IMR-90 (cell line): ENCODE results near the gene THOC6. TPM values are rescaled to one million over a fixed set of nuclear protein-coding genes. Genes with fewer than 3 reads are reported as not detected.

Experiments
- ATAC-seq: fragments of 200-7000 bp; cut with Tn5 transposase; 2 replicates; pipeline ENCODE4 v1.9.1; 2020; ENCODE audit warnings: low read depth, mild to moderate bottlenecking, moderate library complexity
- BruUV-seq: library from RNA; stranded (reverse); fragments of 400-500 nt; replicated peaks from 2 replicates; lab custom pipeline; 2021; lab: Mats Ljungman, UMichigan
- CTCF ChIA-PET: fragments of 300-600 bp; formaldehyde crosslinking; extraction: SDS; loops from one replicate; lab custom pipeline; 2021; ENCODE audit warnings: antibody characterized with exemption; lab: Yijun Ruan, JAX
- POLR2A ChIA-PET: fragments of 300-600 bp; sonication (Branson Sonifier 250); formaldehyde crosslinking; loops from one replicate; lab custom pipeline; 2022; ENCODE audit warnings: antibody characterized with exemption; ENCODE audit not compliant: unreplicated experiment; lab: Charles Lee
- DNase-seq: peaks from one replicate; pipeline ENCODE4 v3.0.0; 2013
- H2AFZ ChIP-seq: replicated peaks from 2 replicates; pipeline ENCODE3; 2013; ENCODE audit warnings: low read length, mild to moderate bottlenecking; ENCODE audit not compliant: poor library complexity
- H2AK5ac ChIP-seq: 2 replicates; pipeline ENCODE4 v1.6.1; 2013; ENCODE audit warnings: low read depth, low read length, inconsistent platforms
- H2AK9ac ChIP-seq: replicated peaks from 2 replicates; pipeline ENCODE3; 2013; ENCODE audit warnings: mild to moderate bottlenecking, low read depth, low read length, moderate library complexity; ENCODE audit not compliant: poor library complexity
- H2BK120ac ChIP-seq: 2 replicates; pipeline ENCODE4 v1.6.1; 2013; ENCODE audit warnings: low read depth, low read length, inconsistent platforms
- H2BK15ac ChIP-seq: 3 replicates; pipeline ENCODE4 v1.6.1; 2013; ENCODE audit warnings: low read depth, low read length, inconsistent platforms
- H2BK20ac ChIP-seq: 2 replicates; pipeline ENCODE4 v1.6.1; 2013; ENCODE audit warnings: low read depth, mild to moderate bottlenecking, inconsistent platforms, low read length, moderate library complexity
- H2BK5ac ChIP-seq: 2 replicates; pipeline ENCODE4 v1.6.1; 2013; ENCODE audit warnings: mild to moderate bottlenecking, low read depth, low read length, inconsistent platforms; ENCODE audit not compliant: poor library complexity, severe bottlenecking
- H3K14ac ChIP-seq: replicated peaks from 2 replicates; pipeline ENCODE4 v1.6.1; 2013; ENCODE audit warnings: low read depth, low read length, inconsistent platforms
- H3K18ac ChIP-seq: 2 replicates; pipeline ENCODE4 v1.6.1; 2013; ENCODE audit warnings: low read depth, low read length, control low read depth
- H3K23ac ChIP-seq: 2 replicates; pipeline ENCODE4 v1.6.1; 2013; ENCODE audit warnings: low read depth, low read length, inconsistent platforms
- H3K27ac ChIP-seq: 2 replicates; pipeline ENCODE4 v1.5.1; 2013; ENCODE audit warnings: mild to moderate bottlenecking, control low read depth, low read length; ENCODE audit not compliant: insufficient read depth
- H3K27me3 ChIP-seq: 2 replicates; pipeline ENCODE4 v1.6.1; 2013; ENCODE audit warnings: low read length; ENCODE audit not compliant: control insufficient read depth, insufficient read depth
- H3K36me3 ChIP-seq: 2 replicates; pipeline ENCODE4 v1.6.1; 2013; ENCODE audit warnings: low read length, mixed read lengths; ENCODE audit not compliant: control insufficient read depth, insufficient read depth
- H3K4ac ChIP-seq: 2 replicates; pipeline ENCODE4 v1.6.1; 2013; ENCODE audit warnings: low read depth, low read length, inconsistent platforms
- H3K4me1 ChIP-seq: 2 replicates; pipeline ENCODE4 v1.6.1; 2013; ENCODE audit warnings: low read length, mixed read lengths; ENCODE audit not compliant: control insufficient read depth, insufficient read depth
- H3K4me2 ChIP-seq: 2 replicates; pipeline ENCODE4 v1.6.1; 2013; ENCODE audit warnings: low read depth, mild to moderate bottlenecking, control low read depth, low read length, moderate library complexity
- H3K4me3 ChIP-seq: 2 replicates; pipeline ENCODE4 v1.5.1; 2013; ENCODE audit warnings: low read depth, mild to moderate bottlenecking, control low read depth, low read length, moderate library complexity; ENCODE audit not compliant: insufficient read depth
- H3K56ac ChIP-seq: 2 replicates; pipeline ENCODE4 v1.6.1; 2013; ENCODE audit warnings: low read length, inconsistent platforms; ENCODE audit not compliant: insufficient read depth; ENCODE audit errors: extremely low read depth
- H3K79me1 ChIP-seq, 2 experiments: 2 replicates each; pipeline ENCODE4 v1.6.1; 2013; ENCODE audit warnings: low read length in 2 of 2, inconsistent platforms in 1 of 2, low read depth in 1 of 2
- H3K9ac ChIP-seq: 2 replicates; pipeline ENCODE4 v1.6.1; 2013; ENCODE audit warnings: low read depth, low read length, control low read depth
- H3K9me1 ChIP-seq: 2 replicates; pipeline ENCODE4 v1.6.1; 2013; ENCODE audit warnings: low read length, inconsistent platforms; ENCODE audit not compliant: insufficient read depth
- H3K9me3 ChIP-seq: 2 replicates; pipeline ENCODE4 v1.6.1; 2013; ENCODE audit warnings: low read length; ENCODE audit not compliant: control insufficient read depth, insufficient read depth
- H4K20me1 ChIP-seq: 2 replicates; pipeline ENCODE4 v1.6.1; 2013; ENCODE audit warnings: low read length, inconsistent platforms; ENCODE audit not compliant: insufficient read depth
- H4K5ac ChIP-seq: 2 replicates; pipeline ENCODE4 v1.6.1; 2013; ENCODE audit warnings: mild to moderate bottlenecking, low read depth, low read length, control low read depth
- H4K8ac ChIP-seq, 2 experiments: 2 replicates each; pipeline ENCODE4 v1.6.1; 2013; ENCODE audit warnings: low read depth in 2 of 2, low read length in 2 of 2, control low read depth in 1 of 2, inconsistent platforms in 1 of 2
- H4K91ac ChIP-seq: 2 replicates; pipeline ENCODE4 v1.6.1; 2013; ENCODE audit warnings: low read depth, low read length, inconsistent platforms; ENCODE audit not compliant: insufficient read depth
- BHLHE40 ChIP-seq: fragments of 150-350 bp; IDR thresholded peaks from 2 replicates; pipeline ENCODE4 v1.6.1; 2016; ENCODE audit warnings: mild to moderate bottlenecking, low read depth, low read length
- CHD1 ChIP-seq: IDR thresholded peaks from 2 replicates; pipeline ENCODE4 v1.6.1; 2012; ENCODE audit warnings: low read depth, low read length, improper control_type of control experiment
- CTCF ChIP-seq: conservative IDR thresholded peaks from 2 replicates; pipeline ENCODE4 v1.5.1; 2012; ENCODE audit warnings: mild to moderate bottlenecking, low read depth, low read length, improper control_type of control experiment
- FOS ChIP-seq: fragments of 150-350 bp; IDR thresholded peaks from 2 replicates; pipeline ENCODE4 v1.6.1; 2016; ENCODE audit warnings: low read depth, low read length
- MAZ ChIP-seq: IDR thresholded peaks from 2 replicates; pipeline ENCODE4 v1.6.1; 2012; ENCODE audit warnings: low read depth, mild to moderate bottlenecking, low read length, improper control_type of control experiment, moderate library complexity, borderline replicate concordance
- MXI1 ChIP-seq: IDR thresholded peaks from 2 replicates; pipeline ENCODE4 v1.6.1; 2012; ENCODE audit warnings: low read depth, mild to moderate bottlenecking, low read length, moderate library complexity, borderline replicate concordance
- POLR2A ChIP-seq: IDR thresholded peaks from 2 replicates; pipeline ENCODE4 v1.6.1; 2012; ENCODE audit warnings: mild to moderate bottlenecking, low read depth, low read length
- RFX5 ChIP-seq: IDR thresholded peaks from 2 replicates; pipeline ENCODE4 v1.8.0; 2012; ENCODE audit warnings: low read depth, mild to moderate bottlenecking, low read length, moderate library complexity
- USF2 ChIP-seq: fragments of 150-350 bp; IDR thresholded peaks from 2 replicates; pipeline ENCODE4 v1.6.1; 2017; ENCODE audit warnings: mild to moderate bottlenecking, antibody characterized with exemption, low read length, low read depth
- WGBS, 2 experiments: methylation state at CpG; one replicate each; pipeline versions ENCODE4 v1.1.5 to v1.1.7; 2013; ENCODE audit warnings: missing lambda C conversion rate in 2 of 2; ENCODE audit not compliant: insufficient read length in 1 of 2; ENCODE audit errors: extremely low coverage in 2 of 2; 5-methylcytosine and 5-hydroxymethylcytosine counted together
- dilution Hi-C: fragments of 300-500 bp; cut with HindIII; formaldehyde crosslinking; loops from one replicate; pipeline ENCODE4 v1.14.3; 2018; ENCODE audit warnings: low sequenced_read_pairs; ENCODE audit not compliant: unreplicated experiment
- in situ Hi-C: fragments of 300-500 bp; cut with MboI; formaldehyde crosslinking; loops from 3 replicates; pipeline ENCODE4 v1.14.3; 2019; ENCODE audit warnings: low sequenced_read_pairs, inconsistent platforms, mixed read lengths
- intact Hi-C: fragments of 100-400 bp; cut with micrococcal nuclease; formaldehyde crosslinking; loops from 2 replicates; pipeline ENCODE4 v1.10.0; 2022
- polyA plus RNA-seq, 3 experiments: library from polyadenylated mRNA; depleted of rRNA; stranded (reverse); fragments of >200 nt; gene quantifications; 2 replicates each; pipeline ENCODE4 v1.2.3, GENCODE V29; 2012; ENCODE audit warnings: low replicate concordance in 1 of 3
- total RNA-seq: library from RNA; depleted of rRNA; stranded (reverse); fragments of >200 nt; gene quantifications from 2 replicates; pipeline ENCODE4 v1.2.3, GENCODE V29; 2012

Gene THOC6
- total and polyA plus RNA-seq, 2 of the 4 experiments (the other 2 are of a cell fraction): 16.8 to 23.1 TPM

- POLR2A ChIA-PET: interaction anchor here (0.6 to 2.0 kb wide), 2 partner anchors 11 to 496 kb away, joined by 3 to 7 read pairs; no protein-coding TSS in a partner anchor
- 0% methylated on average over 8 of the region's 57 CpGs; no CpG with 5 or more reads in 1 of the 2 experiments for WGBS, 2 experiments
- H3K36me3 ChIP-seq: peaks cover 11% of the 10 kb centered on the region
- peak overlapping the region; percentile 99 for H3K14ac ChIP-seq
- peak overlapping the region; percentile 32; the same call in 1 of the 3 replicates for H2BK15ac ChIP-seq
- intact Hi-C loops: no loop called here
- H3K4me1 ChIP-seq: peaks cover 11% of the 10 kb centered on the region
- H4K5ac ChIP-seq: peak overlapping the region; percentile 76
- TF ChIP-seq CTCF (no peak), MAZ (peak; percentile 81), FOS (peak; percentile 89), MXI1 (no peak), USF2 (peak; percentile 64), CHD1 (peak; percentile 14; the same call in 1 of the 2 replicates), BHLHE40 (peak; percentile 43), POLR2A (peak; percentile 34), RFX5 (no peak)
- H3K4me2 ChIP-seq: peak overlapping the region; percentile 79
- H2BK120ac ChIP-seq: peak overlapping the region; percentile 91
- in situ Hi-C loops: no loop called here
- peak overlapping the region; percentile 99 for H2BK5ac ChIP-seq
- peak overlapping the region; percentile 99 for H3K4ac ChIP-seq
- H3K18ac ChIP-seq: peak overlapping the region; percentile 83
- peak overlapping the region; percentile 93 for H2AK5ac ChIP-seq
- peak overlapping the region; percentile 77 for H3K4me3 ChIP-seq
- dilution Hi-C loops: no loop called here
- peak overlapping the region; percentile 67 for H2AFZ ChIP-seq
- ATAC-seq: peak; percentile 30
- peak overlapping the region; percentile 99 for H2AK9ac ChIP-seq
- peak overlapping the region; percentile 94 for H3K9ac ChIP-seq
- CTCF ChIA-PET: interaction anchor here (0.5 to 2.7 kb wide), 2 partner anchors 10 to 1152 kb away, joined by 8 to 12 read pairs; no protein-coding TSS in a partner anchor
- H3K9me3 ChIP-seq: no peaks in the 10 kb centered on the region
- DNase-seq: peak; percentile 89
- no peaks in the 10 kb centered on the region for H3K9me1 ChIP-seq
- H4K91ac ChIP-seq: peak overlapping the region; percentile 98
- H4K8ac ChIP-seq: peak overlapping the region; percentile 74 to 99
- peak overlapping the region; percentile 97 for H3K27ac ChIP-seq
- no peaks in the 10 kb centered on the region; the same call in 1 of the 2 replicates for H3K27me3 ChIP-seq
- H2BK20ac ChIP-seq: peak overlapping the region; percentile 4; the same call in 1 of the 2 replicates
- peaks cover 31% of the 10 kb centered on the region for H4K20me1 ChIP-seq
- peaks cover 0 to 27% of the 10 kb centered on the region in 2 experiments; a peak in 2 of 4 replicates for H3K79me1 ChIP-seq
- BruUV-seq: no TSS peak
- peak overlapping the region; percentile 100 for H3K56ac ChIP-seq
- peak overlapping the region; percentile 100 for H3K23ac ChIP-seq
Observed at GRCh38 chr16:3020604-3021448, 3.0 kb upstream of the THOC6 start.
